ENCODE data around the gene SLC8A1. TPM values are rescaled to one million over a fixed set of nuclear protein-coding genes. Genes with fewer than 3 reads are reported as not detected.

The SLC8A1 gene
- total RNA-seq, 1 donor from 2014 or later: under 0.01 TPM

DNA sequence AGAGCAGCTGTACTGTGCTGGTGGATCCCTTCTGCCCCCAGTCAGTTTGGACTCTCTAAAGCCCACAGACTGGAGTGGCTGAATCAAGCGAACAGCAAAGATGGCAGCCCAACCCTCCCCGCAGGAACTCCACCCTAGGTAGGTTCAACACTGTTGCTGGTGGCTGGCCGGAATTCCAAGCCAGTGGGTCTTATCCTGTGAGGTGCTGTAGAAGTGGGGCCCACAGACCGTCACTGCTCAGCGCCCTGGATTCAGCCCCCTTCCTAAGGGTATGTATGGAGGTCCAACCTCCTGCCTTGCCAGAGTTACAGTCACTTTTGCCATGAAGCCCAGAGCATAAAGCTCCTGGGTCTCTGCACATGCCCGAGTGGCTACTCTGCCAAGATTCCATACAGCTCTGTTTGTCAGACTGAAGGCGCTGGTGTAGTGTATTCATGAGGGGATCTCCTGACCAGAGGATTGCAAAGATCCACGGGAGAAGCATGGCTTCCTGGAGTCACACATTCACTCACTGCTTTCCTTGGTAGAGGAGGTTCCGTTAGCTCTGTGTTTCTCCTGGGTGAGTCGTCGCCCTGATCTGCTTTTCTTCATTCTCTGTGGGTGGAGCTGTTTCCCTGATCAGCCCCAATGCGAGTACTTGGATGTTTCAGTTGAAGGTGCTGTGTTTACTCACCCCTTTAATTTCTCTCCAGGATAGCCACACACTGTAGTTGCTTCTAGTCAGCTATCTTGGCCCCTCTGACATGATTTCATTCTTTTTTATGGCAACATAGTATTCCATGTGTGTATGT lies 379.3 kb downstream of the SLC8A1 start:
- DNase-seq (ENCODE audit: low read depth in 2 of 2): no peak

DNA sequence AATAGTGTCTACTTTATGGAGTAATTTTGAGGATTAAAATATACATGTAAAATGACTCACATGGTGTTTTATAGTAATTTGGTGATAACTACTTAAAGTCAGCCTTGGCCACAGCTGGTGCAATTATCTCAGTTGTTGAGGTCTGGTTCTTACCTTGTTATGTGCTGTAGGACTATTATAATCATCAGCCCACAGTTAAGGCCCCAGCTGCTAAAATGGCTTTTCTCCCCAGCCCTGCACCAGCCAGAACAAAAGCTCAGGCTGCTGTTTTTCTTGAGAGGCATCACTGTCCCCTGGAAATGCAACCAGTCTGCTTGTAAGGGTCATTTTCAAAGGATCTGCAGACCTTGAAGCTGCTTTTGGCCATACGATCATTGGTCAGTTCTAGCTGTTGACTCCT lies 389.5 kb downstream of the SLC8A1 start:
- no peak for DNase-seq (ENCODE audit: low read depth in 2 of 2)

DNA sequence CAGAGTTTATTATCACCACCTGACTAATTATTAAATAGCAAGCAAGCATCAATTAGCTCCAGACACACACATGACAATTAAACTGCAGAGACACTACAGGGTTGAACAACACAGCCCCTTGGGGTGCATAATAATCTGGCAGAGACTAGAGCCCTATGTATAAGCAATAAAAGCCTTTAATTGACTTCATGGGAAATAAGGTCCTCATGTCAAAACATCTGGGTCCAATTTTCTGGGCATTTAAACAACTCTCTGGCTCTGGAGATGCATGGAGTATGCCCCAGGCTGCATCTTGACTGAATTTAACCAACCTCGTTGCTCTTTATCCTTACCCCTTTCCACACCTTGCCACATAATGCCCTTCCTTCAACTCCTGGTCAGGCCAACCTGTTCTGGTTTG lies 402.1 kb downstream of the SLC8A1 start:
- no peak for DNase-seq (ENCODE audit: low read depth in 2 of 2)

DNA sequence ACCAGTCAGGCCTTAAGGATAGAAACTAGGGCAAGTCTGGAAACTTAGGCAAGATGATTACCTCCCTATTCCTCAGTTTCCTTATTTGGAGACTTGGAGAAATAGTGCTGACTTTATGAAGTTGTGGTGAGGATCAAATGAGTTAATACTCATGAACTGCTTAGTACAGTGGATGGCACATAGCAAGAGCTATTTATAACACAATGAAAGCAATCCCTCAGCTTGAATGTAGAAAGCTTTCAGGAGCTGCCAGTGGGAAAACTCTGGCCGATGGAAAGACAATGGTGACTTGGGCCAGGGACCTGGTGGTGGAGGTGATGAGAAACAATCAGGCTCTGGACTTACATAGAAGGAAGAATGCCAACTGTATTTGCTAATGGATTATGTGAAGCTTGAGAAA lies 403.4 kb downstream of the SLC8A1 start:
- DNase-seq (ENCODE audit: low read depth in 2 of 2): no peak

DNA sequence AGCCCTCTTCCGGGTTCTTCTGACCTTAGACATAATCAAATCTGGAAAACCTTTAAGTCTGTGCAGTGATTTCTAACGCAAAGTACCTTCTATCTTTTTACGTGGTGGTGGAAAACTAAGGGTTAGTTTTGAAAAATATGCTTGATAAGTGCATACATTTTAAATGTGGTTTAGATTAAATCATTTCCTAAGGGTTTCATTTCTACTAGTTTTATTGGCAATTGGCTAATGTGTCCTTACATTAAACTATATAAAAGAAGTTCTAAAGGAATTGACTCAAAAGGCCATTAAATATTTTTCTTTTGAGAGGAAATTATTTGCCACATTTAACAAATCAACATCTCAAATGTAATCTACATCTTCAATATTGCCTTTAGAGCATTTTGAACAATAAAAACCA lies 404.5 kb downstream of the SLC8A1 start:
- DNase-seq (ENCODE audit: low read depth in 2 of 2): no peak
